Measurements from ENCODE around the gene EDIL3.

The EDIL3 gene

DNA sequence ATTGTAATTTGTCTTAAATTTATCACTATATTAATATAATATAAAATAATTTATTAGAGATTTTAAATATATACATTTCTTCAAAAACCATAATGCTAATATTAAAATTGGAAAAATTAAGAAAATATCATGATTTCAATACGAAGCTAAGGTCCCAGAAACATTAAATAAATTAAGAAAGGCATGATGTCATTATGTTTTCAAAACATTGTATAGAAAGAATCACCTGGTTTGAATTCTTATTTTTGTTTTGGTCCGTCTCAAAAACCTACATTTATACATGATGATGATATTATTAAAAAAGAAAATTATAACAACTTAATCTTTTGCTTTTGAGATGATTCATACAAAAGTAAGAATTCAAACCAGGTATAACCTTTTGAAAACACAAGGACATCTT, 8.2 kb upstream of the EDIL3 start:
- Histone ChIP-seq H3K9me3 (ENCODE audit: control insufficient read depth, low read length) (no peaks in the 10 kb centered on the region), H3K27me3 (ENCODE audit: control insufficient read depth in 1 of 2, insufficient read depth in 1 of 2, low read length in 2 of 2) (no peaks in the 10 kb centered on the region), H3K14ac (ENCODE audit: low read length in 2 of 2) (no peak overlapping the region), H2BK120ac (ENCODE audit: low read depth, low read length) (no peak overlapping the region), H3K23ac (ENCODE audit: low read length in 2 of 2) (no peak overlapping the region), H3K4me2 (ENCODE audit: low read length, poor library complexity, severe bottlenecking) (no peak overlapping the region), H3K4me1 (ENCODE audit: control insufficient read depth, insufficient read depth, low read depth, low read length) (peaks cover 4% of the 10 kb centered on the region), H3K79me1 (replicated peaks; ENCODE audit: low read length, poor library complexity, severe bottlenecking) (peaks cover 6% of the 10 kb centered on the region), H3K4ac (ENCODE audit: low read depth in 1 of 2, low read length in 2 of 2) (no peak overlapping the region), H2BK12ac (ENCODE audit: low read length in 2 of 2) (no peak overlapping the region), H4K8ac (ENCODE audit: low read length) (no peak overlapping the region), H3K36me3 (ENCODE audit: control insufficient read depth in 1 of 2, insufficient read depth in 2 of 2, low read depth in 1 of 2, low read length in 2 of 2) (no peaks in the 10 kb centered on the region), H3K4me3 (ENCODE audit: insufficient read depth in 1 of 2, low read depth in 1 of 2, low read length in 2 of 2) (no peak overlapping the region), H2BK15ac (ENCODE audit: low read depth, poor library complexity, severe bottlenecking) (no peak overlapping the region), H3K27ac (ENCODE audit: low read length, poor library complexity, severe bottlenecking) (no peak overlapping the region), H4K91ac (ENCODE audit: low read length) (no peak overlapping the region), H2AFZ (ENCODE audit: low read depth, low read length) (no peak overlapping the region), H2AK5ac (ENCODE audit: low read length, severe bottlenecking) (no peak overlapping the region), H3K18ac (ENCODE audit: low read depth in 1 of 2, low read length in 2 of 2) (no peak overlapping the region), H2BK5ac (ENCODE audit: low read depth, low read length, poor library complexity, severe bottlenecking) (no peak overlapping the region), H3K9ac (ENCODE audit: low read length) (peak overlapping the region; percentile 65)
- DNase-seq: no peak
- WGBS: no CpG with 5 or more reads among the region's 2 CpGs

DNA sequence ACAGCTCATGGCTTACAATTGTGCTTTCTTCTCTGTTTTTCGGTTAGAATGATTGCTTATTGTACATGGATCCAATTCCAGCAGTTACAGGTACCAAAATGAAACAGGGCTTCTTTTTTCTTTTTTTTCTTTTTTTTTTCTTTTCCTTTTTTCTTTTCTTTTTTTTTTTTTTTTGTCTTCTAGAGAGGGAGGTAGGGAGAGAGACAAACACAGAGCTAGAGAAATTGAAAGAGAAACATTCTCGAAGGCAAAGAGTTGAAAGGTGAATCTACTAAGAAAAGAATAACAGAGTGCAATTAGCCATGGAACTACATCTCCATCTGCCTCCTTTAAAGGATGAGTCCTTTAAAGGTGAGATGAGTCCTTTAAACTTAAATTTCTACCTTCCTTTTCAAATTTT, 1.0 kb upstream of the EDIL3 start:
- H3K27ac ChIP-seq (ENCODE audit: low read length, poor library complexity, severe bottlenecking): peak overlapping the region; percentile 77
- H3K4me2 ChIP-seq (ENCODE audit: low read length, poor library complexity, severe bottlenecking): peak overlapping the region; percentile 81
- H3K18ac ChIP-seq (ENCODE audit: low read depth in 1 of 2, low read length in 2 of 2): no peak overlapping the region
- no peak overlapping the region for H2BK120ac ChIP-seq (ENCODE audit: low read depth, low read length)
- H3K23ac ChIP-seq (ENCODE audit: low read length in 2 of 2): no peak overlapping the region
- peak overlapping the region in 1 of 2 experiments; percentile 88 for H3K4me3 ChIP-seq (ENCODE audit: insufficient read depth in 1 of 2, low read depth in 1 of 2, low read length in 2 of 2)
- no peak overlapping the region for H4K91ac ChIP-seq (ENCODE audit: low read length)
- no peak overlapping the region for H3K4ac ChIP-seq (ENCODE audit: low read depth in 1 of 2, low read length in 2 of 2)
- H3K9me3 ChIP-seq (ENCODE audit: control insufficient read depth, low read length): no peaks in the 10 kb centered on the region
- peaks cover 0 to 8% of the 10 kb centered on the region in 2 experiments for H3K27me3 ChIP-seq (ENCODE audit: control insufficient read depth in 1 of 2, insufficient read depth in 1 of 2, low read length in 2 of 2)
- peak; percentile 32 for DNase-seq
- no peak overlapping the region for H2BK5ac ChIP-seq (ENCODE audit: low read depth, low read length, poor library complexity, severe bottlenecking)
- no peak overlapping the region for H2BK15ac ChIP-seq (ENCODE audit: low read depth, poor library complexity, severe bottlenecking)
- no peak overlapping the region for H2AFZ ChIP-seq (ENCODE audit: low read depth, low read length)
- H3K36me3 ChIP-seq (ENCODE audit: control insufficient read depth in 1 of 2, insufficient read depth in 2 of 2, low read depth in 1 of 2, low read length in 2 of 2): no peaks in the 10 kb centered on the region
- H3K14ac ChIP-seq (ENCODE audit: low read length in 2 of 2): no peak overlapping the region
- no peak overlapping the region for H2BK12ac ChIP-seq (ENCODE audit: low read length in 2 of 2)
- no peaks in the 10 kb centered on the region for H3K4me1 ChIP-seq (ENCODE audit: control insufficient read depth, insufficient read depth, low read depth, low read length)
- WGBS: 86% methylated on average over 1 of the region's 2 CpGs
- H2AK5ac ChIP-seq (ENCODE audit: low read length, severe bottlenecking): no peak overlapping the region
- peak overlapping the region; percentile 88 for H3K9ac ChIP-seq (ENCODE audit: low read length)
- no peak overlapping the region for H4K8ac ChIP-seq (ENCODE audit: low read length)
- peaks cover 4% of the 10 kb centered on the region for H3K79me1 ChIP-seq (replicated peaks; ENCODE audit: low read length, poor library complexity, severe bottlenecking)

DNA sequence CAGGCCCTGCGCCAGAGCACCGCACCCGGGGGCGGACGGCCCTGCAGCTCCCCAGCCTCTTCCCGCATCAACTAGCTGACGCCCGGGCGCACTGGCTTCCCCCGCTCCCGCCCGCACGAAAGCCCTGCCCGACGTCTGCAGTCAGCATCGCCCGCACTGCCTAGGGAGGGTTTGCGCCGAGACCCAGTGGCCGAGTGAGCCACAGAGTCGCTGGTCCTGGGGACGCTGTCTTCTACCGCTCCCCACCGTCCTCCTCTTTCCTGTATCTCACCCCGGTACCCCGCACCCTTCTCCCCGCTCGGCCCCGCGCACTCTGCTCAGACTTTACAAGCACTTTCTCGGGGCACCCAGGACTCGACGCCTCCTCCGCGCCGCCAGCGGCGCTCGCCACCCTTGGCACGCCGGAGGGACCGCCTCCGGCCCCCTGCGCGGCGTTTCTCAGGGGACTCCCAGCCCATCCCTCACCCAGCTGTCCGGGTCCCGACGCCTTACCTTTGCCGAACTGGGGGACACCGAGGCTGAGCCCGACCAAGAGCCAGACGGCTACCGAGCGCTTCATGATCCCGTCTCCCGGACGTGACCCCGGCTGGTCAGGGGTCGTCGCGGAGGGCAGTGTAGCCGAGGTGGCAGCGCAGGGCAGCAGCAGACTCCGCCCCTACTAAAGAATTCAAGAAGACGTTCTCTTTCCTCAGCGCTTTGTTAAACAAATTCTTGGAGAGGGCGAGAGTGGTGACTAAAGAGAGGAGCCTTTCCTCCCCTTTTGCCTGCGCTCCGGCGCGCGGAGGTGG, 670 bp downstream of the EDIL3 start:
- peaks cover 4% of the 10 kb centered on the region for H3K79me1 ChIP-seq (replicated peaks; ENCODE audit: low read length, poor library complexity, severe bottlenecking)
- no peaks in the 10 kb centered on the region for H3K9me3 ChIP-seq (ENCODE audit: control insufficient read depth, low read length)
- peak overlapping the region; percentile 87 for H2BK15ac ChIP-seq (ENCODE audit: low read depth, poor library complexity, severe bottlenecking)

DNA sequence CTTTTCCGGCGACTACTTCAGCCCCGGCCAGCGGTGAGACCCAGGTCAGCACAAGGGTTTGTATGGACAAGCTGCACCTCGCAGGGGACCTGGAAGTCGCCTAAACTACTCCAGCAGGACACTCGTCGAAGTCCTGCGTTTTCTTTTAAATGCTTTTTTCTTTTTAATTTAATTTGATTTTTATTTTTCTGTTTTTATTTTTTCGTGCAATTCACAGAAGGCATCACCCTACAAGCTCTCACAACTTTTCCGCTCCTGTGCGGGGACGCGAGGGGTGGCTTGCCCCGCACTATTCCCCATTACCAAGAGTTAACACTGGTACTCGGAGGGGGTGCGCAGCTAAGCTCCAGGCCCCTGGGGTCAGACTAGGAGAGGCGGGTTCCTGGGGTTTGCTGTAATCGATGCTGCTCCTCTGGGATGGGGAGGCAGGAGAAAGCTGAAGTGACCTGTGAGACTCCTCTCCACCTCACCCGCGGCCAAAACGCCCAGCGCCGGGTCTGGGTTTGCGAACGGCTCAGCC, 1.3 kb downstream of the EDIL3 start:
- H3K27me3 ChIP-seq (ENCODE audit: control insufficient read depth in 1 of 2, insufficient read depth in 1 of 2, low read length in 2 of 2): peaks cover 0 to 8% of the 10 kb centered on the region in 2 experiments
- H2BK15ac ChIP-seq (ENCODE audit: low read depth, poor library complexity, severe bottlenecking): peak overlapping the region; percentile 87
- peak overlapping the region; percentile 92 for H3K27ac ChIP-seq (ENCODE audit: low read length, poor library complexity, severe bottlenecking)
- H4K91ac ChIP-seq (ENCODE audit: low read length): peak overlapping the region; percentile 95
- peaks cover 4% of the 10 kb centered on the region for H3K79me1 ChIP-seq (replicated peaks; ENCODE audit: low read length, poor library complexity, severe bottlenecking)
- no peak overlapping the region for H2BK120ac ChIP-seq (ENCODE audit: low read depth, low read length)
- peak overlapping the region in 1 of 2 experiments; percentile 86 for H3K23ac ChIP-seq (ENCODE audit: low read length in 2 of 2)
- H3K4me3 ChIP-seq (ENCODE audit: insufficient read depth in 1 of 2, low read depth in 1 of 2, low read length in 2 of 2): peak overlapping the region; percentile 88 to 98
- no peaks in the 10 kb centered on the region for H3K36me3 ChIP-seq (ENCODE audit: control insufficient read depth in 1 of 2, insufficient read depth in 2 of 2, low read depth in 1 of 2, low read length in 2 of 2)
- H2BK12ac ChIP-seq (ENCODE audit: low read length in 2 of 2): peak overlapping the region; percentile 38 to 93
- H2BK5ac ChIP-seq (ENCODE audit: low read depth, low read length, poor library complexity, severe bottlenecking): peak overlapping the region; percentile 96
- peak overlapping the region; percentile 84 for H3K4me2 ChIP-seq (ENCODE audit: low read length, poor library complexity, severe bottlenecking)
- H3K4me1 ChIP-seq (ENCODE audit: control insufficient read depth, insufficient read depth, low read depth, low read length): no peaks in the 10 kb centered on the region
- H3K9me3 ChIP-seq (ENCODE audit: control insufficient read depth, low read length): no peaks in the 10 kb centered on the region
- peak overlapping the region; percentile 57 to 60 for H3K4ac ChIP-seq (ENCODE audit: low read depth in 1 of 2, low read length in 2 of 2)
- peak overlapping the region; percentile 22 for H2AK5ac ChIP-seq (ENCODE audit: low read length, severe bottlenecking)
- peak overlapping the region; percentile 94 to 95 for H3K18ac ChIP-seq (ENCODE audit: low read depth in 1 of 2, low read length in 2 of 2)
- H4K8ac ChIP-seq (ENCODE audit: low read length): peak overlapping the region; percentile 94
- peak overlapping the region; percentile 78 for H2AFZ ChIP-seq (ENCODE audit: low read depth, low read length)
- DNase-seq: no peak
- H3K9ac ChIP-seq (ENCODE audit: low read length): peak overlapping the region; percentile 88
- WGBS: 2% methylated on average over 18 of the region's 26 CpGs
- peak overlapping the region in 1 of 2 experiments; percentile 96 for H3K14ac ChIP-seq (ENCODE audit: low read length in 2 of 2)

More for the DNA sequence above, 670 bp downstream of the EDIL3 start:
- Histone ChIP-seq H2AFZ (ENCODE audit: low read depth, low read length) (peak overlapping the region; percentile 78), H3K27me3 (ENCODE audit: control insufficient read depth in 1 of 2, insufficient read depth in 1 of 2, low read length in 2 of 2) (peaks cover 0 to 8% of the 10 kb centered on the region in 2 experiments), H3K9ac (ENCODE audit: low read length) (peak overlapping the region; percentile 88), H3K27ac (ENCODE audit: low read length, poor library complexity, severe bottlenecking) (peak overlapping the region; percentile 92), H3K14ac (ENCODE audit: low read length in 2 of 2) (peak overlapping the region; percentile 80 to 96), H2BK12ac (ENCODE audit: low read length in 2 of 2) (peak overlapping the region in 1 of 2 experiments; percentile 93), H3K4ac (ENCODE audit: low read depth in 1 of 2, low read length in 2 of 2) (peak overlapping the region; percentile 51 to 60), H2BK5ac (ENCODE audit: low read depth, low read length, poor library complexity, severe bottlenecking) (peak overlapping the region; percentile 96), H2BK120ac (ENCODE audit: low read depth, low read length) (peak overlapping the region; percentile 54), H3K4me1 (ENCODE audit: control insufficient read depth, insufficient read depth, low read depth, low read length) (no peaks in the 10 kb centered on the region), H3K18ac (ENCODE audit: low read depth in 1 of 2, low read length in 2 of 2) (peak overlapping the region; percentile 94 to 95), H3K4me2 (ENCODE audit: low read length, poor library complexity, severe bottlenecking) (peak overlapping the region; percentile 84), H2AK5ac (ENCODE audit: low read length, severe bottlenecking) (peak overlapping the region; percentile 31), H3K23ac (ENCODE audit: low read length in 2 of 2) (peak overlapping the region in 1 of 2 experiments; percentile 86), H4K91ac (ENCODE audit: low read length) (peak overlapping the region; percentile 95), H3K4me3 (ENCODE audit: insufficient read depth in 1 of 2, low read depth in 1 of 2, low read length in 2 of 2) (peak overlapping the region; percentile 88 to 98), H3K36me3 (ENCODE audit: control insufficient read depth in 1 of 2, insufficient read depth in 2 of 2, low read depth in 1 of 2, low read length in 2 of 2) (no peaks in the 10 kb centered on the region), H4K8ac (ENCODE audit: low read length) (peak overlapping the region; percentile 94)
- DNase-seq: peak; percentile 63
- WGBS: 1% methylated on average over 55 of the region's 73 CpGs
